Measurements from ENCODE around the gene DRD3. TPM values are rescaled to one million over a fixed set of nuclear protein-coding genes. Genes with fewer than 3 reads are reported as not detected.

DRD3 gene
- total and polyA plus RNA-seq, 2 of the 8 experiments (the other 6 are each of a cell fraction or from before 2014, with no cell fraction given) = 0.32 to 1.3 TPM

GRCh38 chr3:114154321-114154821, 24.5 kb downstream of the DRD3 start:
- no peak overlapping the region for H3K14ac ChIP-seq (ENCODE audit: insufficient read length)
- H3K4me3 ChIP-seq (ENCODE audit: extremely low read depth in 1 of 4, insufficient read depth in 2 of 4, low read depth in 3 of 4, low read length in 4 of 4) = peak overlapping the region in 2 of 4 experiments; percentile 20 to 32; a peak in 3 of 8 replicates
- peak; percentile 62 to 84 for DNase-seq (ENCODE audit: low read depth in 1 of 2, low spot score in 2 of 2)
- H4K8ac ChIP-seq (ENCODE audit: extremely low read depth, insufficient read depth, low read length) = no peak overlapping the region
- ChIA-PET CTCF (ENCODE audit: partially characterized antibody) (interaction anchor here (0.6 to 2.5 kb wide), 32 partner anchors 10 to 612 kb away, joined by 3 to 27 read pairs (median 4); partner anchors contain the start of gene DRD3), POLR2A (ENCODE audit: partially characterized antibody) (interaction anchor here (1.2 to 2.4 kb wide), 2 partner anchors 10 to 25 kb away, joined by 4 to 9 read pairs; partner anchors contain the start of gene DRD3)
- no peak overlapping the region for H3K56ac ChIP-seq (replicated peaks; ENCODE audit: insufficient read length, low read depth, low read length)
- WGBS, 2 experiments (ENCODE audit: extremely low coverage in 1 of 2, insufficient coverage in 1 of 2, insufficient read length in 1 of 2, insufficient replicate concordance in 2 of 2, low coverage in 1 of 2, low lambda C conversion rate in 2 of 2, missing lambda C conversion rate in 1 of 2) = 1% methylated on average over 6 of the region's 6 CpGs; no CpG with 5 or more reads in 1 of the 2 experiments
- no peaks in the 10 kb centered on the region for H4K20me1 ChIP-seq (replicated peaks in 1 of 2; ENCODE audit: control insufficient read depth in 1 of 2, insufficient read depth in 2 of 2, low read length in 2 of 2)
- H3K36me3 ChIP-seq (ENCODE audit: control insufficient read depth in 2 of 4, insufficient read depth in 4 of 4, low read length in 3 of 4) = no peaks in the 10 kb centered on the region
- H3K79me2 ChIP-seq (ENCODE audit: control insufficient read depth in 1 of 2, insufficient read depth in 2 of 2, low read length in 2 of 2) = no peaks in the 10 kb centered on the region
- H3K9me3 ChIP-seq (ENCODE audit: insufficient read depth in 2 of 2, low read depth in 1 of 2, low read length in 1 of 2) = no peaks in the 10 kb centered on the region
- peak; percentile 94 for FAIRE-seq
- peak overlapping the region; percentile 92 for H4K91ac ChIP-seq (replicated peaks; ENCODE audit: insufficient read length, low read length)
- H2BK5ac ChIP-seq (ENCODE audit: low read depth, low read length) = peak overlapping the region; percentile 95
- peak overlapping the region; percentile 87 for H2BK20ac ChIP-seq (ENCODE audit: low read length)
- H2BK12ac ChIP-seq (ENCODE audit: low read depth, low read length) = peak overlapping the region; percentile 69
- peak overlapping the region; percentile 39; the same call in 1 of the 2 replicates for H3K27ac ChIP-seq (ENCODE audit: low read depth, low read length)
- H3K23ac ChIP-seq (ENCODE audit: insufficient read length) = no peak overlapping the region
- H3K4ac ChIP-seq (replicated peaks; ENCODE audit: insufficient read length, low read depth, low read length) = peak overlapping the region; percentile 48
- no peaks in the 10 kb centered on the region; a peak in 1 of 7 replicates for H3K27me3 ChIP-seq (replicated peaks in 1 of 4; ENCODE audit: control insufficient read depth in 3 of 4, extremely low read depth in 1 of 4, insufficient read depth in 3 of 4, low read length in 3 of 4)
- no peak overlapping the region for H2BK15ac ChIP-seq (ENCODE audit: low read length)
- no peak overlapping the region for H2AFZ ChIP-seq (ENCODE audit: low read length)
- H3K79me1 ChIP-seq (ENCODE audit: low read depth, low read length) = no peaks in the 10 kb centered on the region
- no peaks in the 10 kb centered on the region; the same call in 1 of the 2 replicates for H3K23me2 ChIP-seq (ENCODE audit: low read depth, low read length)
- H3K4me1 ChIP-seq (replicated peaks in 1 of 4; ENCODE audit: control insufficient read depth in 3 of 4, insufficient read depth in 4 of 4, low read length in 3 of 4) = peaks cover 12 to 27% (median 20%) of the 10 kb centered on the region in 4 experiments
- H3K9ac ChIP-seq (replicated peaks in 1 of 4; ENCODE audit: extremely low read depth in 1 of 4, low read depth in 3 of 4, low read length in 3 of 4) = no peak overlapping the region
- H3K4me2 ChIP-seq (ENCODE audit: insufficient read depth in 1 of 2, low read depth in 2 of 2, low read length in 2 of 2) = peak overlapping the region; percentile 29 to 31
- H2AK5ac ChIP-seq (ENCODE audit: low read depth, low read length) = no peak overlapping the region
- peak overlapping the region; percentile 49 for H2BK120ac ChIP-seq (replicated peaks; ENCODE audit: low read depth, low read length)
- peak overlapping the region; percentile 88 for H3K18ac ChIP-seq (ENCODE audit: extremely low read depth, low read length)
- peak overlapping the region; percentile 42 for H4K5ac ChIP-seq (ENCODE audit: insufficient read length, low read depth, low read length)
- TF ChIP-seq KDM4A (IDR thresholded peaks at IDR 0.05; ENCODE audit: low read depth, low read length, severe bottlenecking) = no peak
- TF ChIP-seq TBP (IDR thresholded peaks at IDR 0.05; ENCODE audit: low read depth, low read length) = no peak; the same call in 1 of the 2 replicates
- peak; percentile 93 for TF ChIP-seq JUND (IDR thresholded peaks at IDR 0.05; ENCODE audit: low read length)
- no peak for TF ChIP-seq MAFK (IDR thresholded peaks at IDR 0.05; ENCODE audit: low read depth, low read length)
- peak; percentile 73 to 90; a peak in 2 of 4 replicates for TF ChIP-seq HDAC2 (IDR thresholded peaks at IDR 0.05; ENCODE audit: borderline replicate concordance in 1 of 2, low read depth in 2 of 2, low read length in 2 of 2)
- TF ChIP-seq ATF3 (IDR thresholded peaks at IDR 0.05; ENCODE audit: insufficient read depth, low read depth, low read length) = no peak
- 0 out of 2 replicates have a peak, but pooled peaks have one; percentile 6 for TF ChIP-seq RXRA (IDR thresholded peaks at IDR 0.05; ENCODE audit: insufficient read depth, low read depth, low read length)
- TF ChIP-seq HDAC6 (IDR thresholded peaks at IDR 0.05; ENCODE audit: low read depth, low read length) = no peak
- 0 out of 2 replicates have a peak, but pooled peaks have one; percentile 15 for TF ChIP-seq MAX (IDR thresholded peaks at IDR 0.05)
- TF ChIP-seq POLR2A (IDR thresholded peaks at IDR 0.05; ENCODE audit: control extremely low read depth in 1 of 2, low read depth in 2 of 2, low read length in 2 of 2) = no peak
- TF ChIP-seq BACH1 (IDR thresholded peaks at IDR 0.05; ENCODE audit: low read length) = no peak
- TF ChIP-seq SP1 (IDR thresholded peaks at IDR 0.05; ENCODE audit: low read depth, low read length) = no peak
